ENCODE data around the gene SLC6A6. TPM values are rescaled to one million over a fixed set of nuclear protein-coding genes. Genes with fewer than 3 reads are reported as not detected.

SLC6A6 gene
- total RNA-seq, 1 donor from 2014 or later, result 3.8 TPM

DNA sequence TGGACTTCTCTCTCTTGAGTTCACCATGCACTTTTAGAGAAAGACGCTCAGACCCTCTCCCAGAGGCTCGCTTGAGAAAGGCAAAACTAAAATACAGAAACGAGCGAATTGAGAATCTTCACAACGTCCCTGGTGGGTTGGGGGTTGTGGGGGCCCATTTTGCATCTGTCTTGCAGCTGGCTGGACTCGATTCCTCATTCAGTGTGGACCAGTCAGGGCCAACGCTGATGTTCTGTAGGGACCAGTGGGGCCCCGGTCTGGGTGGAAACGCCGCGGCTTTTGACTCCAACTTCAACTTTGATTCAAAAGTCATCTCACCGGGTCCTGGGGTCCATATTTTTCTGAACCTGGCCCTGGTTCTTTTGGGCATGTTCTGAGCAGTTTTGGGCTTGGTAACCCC lies 68.1 kb downstream of the SLC6A6 start:
- DNase-seq (ENCODE audit: low read depth), result no peak
- TF ChIP-seq, protein P1, sequence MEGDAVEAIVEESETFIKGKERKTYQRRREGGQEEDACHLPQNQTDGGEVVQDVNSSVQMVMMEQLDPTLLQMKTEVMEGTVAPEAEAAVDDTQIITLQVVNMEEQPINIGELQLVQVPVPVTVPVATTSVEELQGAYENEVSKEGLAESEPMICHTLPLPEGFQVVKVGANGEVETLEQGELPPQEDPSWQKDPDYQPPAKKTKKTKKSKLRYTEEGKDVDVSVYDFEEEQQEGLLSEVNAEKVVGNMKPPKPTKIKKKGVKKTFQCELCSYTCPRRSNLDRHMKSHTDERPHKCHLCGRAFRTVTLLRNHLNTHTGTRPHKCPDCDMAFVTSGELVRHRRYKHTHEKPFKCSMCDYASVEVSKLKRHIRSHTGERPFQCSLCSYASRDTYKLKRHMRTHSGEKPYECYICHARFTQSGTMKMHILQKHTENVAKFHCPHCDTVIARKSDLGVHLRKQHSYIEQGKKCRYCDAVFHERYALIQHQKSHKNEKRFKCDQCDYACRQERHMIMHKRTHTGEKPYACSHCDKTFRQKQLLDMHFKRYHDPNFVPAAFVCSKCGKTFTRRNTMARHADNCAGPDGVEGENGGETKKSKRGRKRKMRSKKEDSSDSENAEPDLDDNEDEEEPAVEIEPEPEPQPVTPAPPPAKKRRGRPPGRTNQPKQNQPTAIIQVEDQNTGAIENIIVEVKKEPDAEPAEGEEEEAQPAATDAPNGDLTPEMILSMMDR (IDR thresholded peaks at IDR 0.05; ENCODE audit: insufficient read depth, low read length, poor library complexity, severe bottlenecking), result no peak
- H3K27me3 ChIP-seq (ENCODE audit: control insufficient read depth, insufficient read depth, low read length), result no peaks in the 10 kb centered on the region
- H3K4me3 ChIP-seq (ENCODE audit: low read depth, low read length), result no peak overlapping the region
- peaks cover 10% of the 10 kb centered on the region for H3K36me3 ChIP-seq (ENCODE audit: control insufficient read depth, insufficient read depth, low read length)

DNA sequence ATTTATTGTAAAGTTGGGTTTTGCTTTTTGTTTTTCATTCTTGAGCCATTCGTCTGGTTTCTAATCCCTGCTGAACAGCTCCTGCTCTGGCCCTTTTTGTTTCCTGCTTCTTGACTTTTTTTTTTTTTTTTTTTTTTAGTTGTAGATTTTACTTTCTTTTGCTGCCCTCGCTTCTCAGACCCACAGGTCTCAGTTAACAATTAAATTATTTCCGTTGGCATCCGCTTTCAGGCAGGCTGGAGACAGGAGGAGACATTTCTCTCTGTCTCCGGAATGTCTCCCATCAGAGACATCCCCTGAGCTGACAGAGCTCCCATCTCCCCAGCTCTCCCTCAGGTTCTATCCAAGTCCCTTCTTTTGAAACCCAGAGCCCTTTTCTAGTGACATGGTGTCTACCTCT lies 68.6 kb downstream of the SLC6A6 start:
- Histone ChIP-seq H3K27me3 (ENCODE audit: control insufficient read depth, insufficient read depth, low read length) (no peaks in the 10 kb centered on the region), H3K36me3 (ENCODE audit: control insufficient read depth, insufficient read depth, low read length) (peaks cover 10% of the 10 kb centered on the region), H3K4me3 (ENCODE audit: low read depth, low read length) (no peak overlapping the region)
- no peak for DNase-seq (ENCODE audit: low read depth)
- TF ChIP-seq, protein P1 (IDR thresholded peaks at IDR 0.05; ENCODE audit: insufficient read depth, low read length, poor library complexity, severe bottlenecking), result no peak

DNA sequence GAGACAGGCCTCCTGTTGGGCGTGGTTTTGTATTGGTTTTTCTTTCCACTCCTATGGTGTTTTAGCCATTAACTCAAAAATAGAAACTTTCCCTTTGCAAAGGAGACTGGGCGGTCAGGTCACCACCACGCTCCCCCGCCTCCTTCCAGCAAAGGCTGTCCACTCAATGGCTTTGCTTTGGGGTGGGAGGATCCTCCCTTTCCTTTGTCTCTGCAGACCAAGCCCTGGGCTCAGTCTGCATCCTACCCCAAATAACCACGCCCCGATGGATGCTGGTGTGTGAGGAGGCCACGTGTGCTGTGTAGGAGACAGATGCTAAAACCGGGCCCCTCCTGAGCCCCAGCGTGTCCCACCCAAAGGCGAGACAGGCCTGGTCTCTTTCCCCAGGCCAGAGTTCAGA lies 69.3 kb downstream of the SLC6A6 start:
- TF ChIP-seq, protein P1 (IDR thresholded peaks at IDR 0.05; ENCODE audit: insufficient read depth, low read length, poor library complexity, severe bottlenecking), result no peak
- H3K36me3 ChIP-seq (ENCODE audit: control insufficient read depth, insufficient read depth, low read length), result peaks cover 11% of the 10 kb centered on the region
- no peak overlapping the region for H3K4me3 ChIP-seq (ENCODE audit: low read depth, low read length)
- DNase-seq (ENCODE audit: low read depth), result no peak
- no peaks in the 10 kb centered on the region for H3K27me3 ChIP-seq (ENCODE audit: control insufficient read depth, insufficient read depth, low read length)

DNA sequence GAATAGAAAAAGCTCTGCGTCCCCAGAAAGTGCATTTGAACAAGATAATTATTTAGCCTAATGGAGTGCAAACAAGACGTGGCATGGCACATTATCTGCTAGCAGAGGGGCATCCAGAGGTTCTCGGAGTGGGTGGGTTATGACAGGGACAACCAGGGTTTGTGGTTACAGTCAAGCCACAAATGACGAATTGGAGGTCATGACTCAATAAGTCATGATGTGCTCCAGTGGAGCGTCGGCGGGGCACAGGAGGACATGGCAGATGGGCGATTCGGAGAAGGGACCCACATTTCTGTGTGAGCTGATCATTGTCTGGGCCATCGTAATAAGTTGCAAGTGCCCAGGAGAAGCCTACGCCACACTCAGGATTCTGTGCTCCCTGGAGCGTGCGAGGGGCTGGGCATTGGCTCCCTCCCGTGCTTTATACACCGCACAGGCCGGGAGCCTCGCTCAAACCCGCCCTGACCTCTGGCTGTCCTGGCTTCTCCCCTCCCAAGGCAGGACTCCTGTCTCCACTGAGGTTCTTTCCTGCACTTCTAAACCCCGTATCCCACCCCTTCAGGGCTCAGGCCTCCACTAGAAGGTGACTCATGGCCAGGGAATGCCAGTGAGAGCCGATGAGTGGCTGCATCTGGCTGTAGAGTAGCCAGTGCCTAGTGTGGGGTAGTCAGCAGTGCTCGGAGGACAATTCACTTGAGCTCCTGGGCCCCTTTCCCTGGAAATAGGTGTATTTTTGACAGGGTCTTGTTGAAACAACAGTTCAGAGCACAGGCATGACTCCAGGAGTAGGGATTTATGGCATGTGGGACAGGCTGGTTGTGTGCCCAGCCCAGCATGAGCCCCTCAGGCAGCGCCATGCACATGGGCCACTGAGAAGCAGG lies 70.3 kb downstream of the SLC6A6 start:
- DNase-seq (ENCODE audit: low read depth), result peak; percentile 95
- Histone ChIP-seq H3K36me3 (ENCODE audit: control insufficient read depth, insufficient read depth, low read length) (peaks cover 12% of the 10 kb centered on the region), H3K27me3 (ENCODE audit: control insufficient read depth, insufficient read depth, low read length) (no peaks in the 10 kb centered on the region), H3K4me3 (ENCODE audit: low read depth, low read length) (no peak overlapping the region)
- TF ChIP-seq, protein P1 (IDR thresholded peaks at IDR 0.05; ENCODE audit: insufficient read depth, low read length, poor library complexity, severe bottlenecking), result no peak

DNA sequence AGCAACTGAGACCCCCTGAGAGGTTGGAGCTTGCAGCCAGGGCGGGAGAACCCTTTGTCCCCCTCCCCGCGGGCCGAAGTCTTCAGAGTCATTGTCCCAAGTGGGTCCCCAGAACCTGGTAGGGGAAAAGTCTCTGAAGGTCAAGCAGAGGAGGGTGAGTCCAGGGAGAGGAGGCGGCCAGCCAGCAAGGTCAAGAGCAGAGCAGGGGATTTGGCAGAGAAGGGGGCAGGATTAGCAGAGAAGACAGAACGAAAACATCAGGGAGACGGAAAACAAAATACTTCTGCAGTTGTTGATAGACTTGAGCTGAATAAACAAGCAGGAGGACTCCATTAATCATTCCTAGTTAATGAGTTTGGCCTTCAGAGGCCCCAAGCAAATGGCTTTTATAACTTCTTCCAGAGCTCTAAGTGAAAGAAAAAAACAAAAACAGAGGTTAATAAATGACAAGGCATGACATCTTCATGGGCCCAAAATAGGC lies 71.0 kb downstream of the SLC6A6 start:
- no peak for DNase-seq (ENCODE audit: low read depth)
- Histone ChIP-seq H3K27me3 (ENCODE audit: control insufficient read depth, insufficient read depth, low read length) (no peaks in the 10 kb centered on the region), H3K36me3 (ENCODE audit: control insufficient read depth, insufficient read depth, low read length) (peaks cover 12% of the 10 kb centered on the region), H3K4me3 (ENCODE audit: low read depth, low read length) (no peak overlapping the region)
- TF ChIP-seq, protein P1 (IDR thresholded peaks at IDR 0.05; ENCODE audit: insufficient read depth, low read length, poor library complexity, severe bottlenecking), result no peak
